ENCODE measurements around the gene PWWP2A.
"Not testable (repeated sequence)": the region's sequence is repeated elsewhere in the genome, so short reads cannot be mapped to it uniquely, and the experiment has no call there.

Gene PWWP2A

DNA sequence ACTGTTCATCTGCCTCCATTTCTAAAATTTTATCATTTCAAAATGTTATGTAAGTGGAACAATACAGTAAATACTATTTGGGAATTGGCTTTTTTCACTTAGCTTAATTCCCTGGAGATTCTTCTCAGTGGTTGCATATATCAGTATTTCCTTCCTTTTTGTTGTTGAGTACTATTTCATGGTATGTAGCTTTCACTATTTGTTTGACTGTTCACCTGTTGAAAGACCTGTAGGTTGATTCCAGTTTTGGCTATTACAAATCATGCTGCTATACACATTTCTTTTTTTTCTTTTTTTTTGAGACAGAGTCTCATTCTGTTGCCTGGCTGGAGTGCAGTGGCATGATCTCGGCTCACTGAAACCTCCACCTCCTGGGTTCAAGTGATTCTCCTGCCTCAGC is 33.0 kb upstream of the PWWP2A start:
- no peak for DNase-seq (ENCODE audit: low read depth)
- no peak overlapping the region for H3K4me3 ChIP-seq (ENCODE audit: control insufficient read depth, low read depth, low read length)
- TF ChIP-seq, protein P1, sequence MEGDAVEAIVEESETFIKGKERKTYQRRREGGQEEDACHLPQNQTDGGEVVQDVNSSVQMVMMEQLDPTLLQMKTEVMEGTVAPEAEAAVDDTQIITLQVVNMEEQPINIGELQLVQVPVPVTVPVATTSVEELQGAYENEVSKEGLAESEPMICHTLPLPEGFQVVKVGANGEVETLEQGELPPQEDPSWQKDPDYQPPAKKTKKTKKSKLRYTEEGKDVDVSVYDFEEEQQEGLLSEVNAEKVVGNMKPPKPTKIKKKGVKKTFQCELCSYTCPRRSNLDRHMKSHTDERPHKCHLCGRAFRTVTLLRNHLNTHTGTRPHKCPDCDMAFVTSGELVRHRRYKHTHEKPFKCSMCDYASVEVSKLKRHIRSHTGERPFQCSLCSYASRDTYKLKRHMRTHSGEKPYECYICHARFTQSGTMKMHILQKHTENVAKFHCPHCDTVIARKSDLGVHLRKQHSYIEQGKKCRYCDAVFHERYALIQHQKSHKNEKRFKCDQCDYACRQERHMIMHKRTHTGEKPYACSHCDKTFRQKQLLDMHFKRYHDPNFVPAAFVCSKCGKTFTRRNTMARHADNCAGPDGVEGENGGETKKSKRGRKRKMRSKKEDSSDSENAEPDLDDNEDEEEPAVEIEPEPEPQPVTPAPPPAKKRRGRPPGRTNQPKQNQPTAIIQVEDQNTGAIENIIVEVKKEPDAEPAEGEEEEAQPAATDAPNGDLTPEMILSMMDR (IDR thresholded peaks at IDR 0.05; ENCODE audit: control insufficient read depth, insufficient read depth, low read depth, low read length, missing control alignments), result no peak

DNA sequence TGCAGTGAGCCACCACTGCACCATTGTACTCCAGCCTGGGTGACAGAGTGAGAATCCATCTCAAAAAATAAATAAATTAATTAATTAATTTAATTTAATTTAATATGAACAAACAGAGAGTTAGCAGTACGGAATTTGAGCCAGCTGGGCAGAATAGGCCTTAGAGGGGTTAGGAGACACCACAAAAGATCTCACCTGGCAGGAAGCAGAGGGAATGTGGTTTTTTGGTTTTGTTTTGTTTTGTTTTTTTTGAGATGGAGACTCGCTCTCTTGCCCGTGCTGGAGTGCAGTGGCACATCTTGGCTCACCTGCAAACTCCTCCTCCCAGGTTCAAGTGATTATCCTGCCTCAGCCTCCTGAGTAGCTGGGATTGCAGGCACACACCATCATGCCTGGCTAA is 31.8 kb upstream of the PWWP2A start:
- TF ChIP-seq, protein P1 (IDR thresholded peaks at IDR 0.05; ENCODE audit: control insufficient read depth, insufficient read depth, low read depth, low read length, missing control alignments), result no peak
- DNase-seq (ENCODE audit: low read depth), result no peak
- H3K4me3 ChIP-seq (ENCODE audit: control insufficient read depth, low read depth, low read length), result no peak overlapping the region

DNA sequence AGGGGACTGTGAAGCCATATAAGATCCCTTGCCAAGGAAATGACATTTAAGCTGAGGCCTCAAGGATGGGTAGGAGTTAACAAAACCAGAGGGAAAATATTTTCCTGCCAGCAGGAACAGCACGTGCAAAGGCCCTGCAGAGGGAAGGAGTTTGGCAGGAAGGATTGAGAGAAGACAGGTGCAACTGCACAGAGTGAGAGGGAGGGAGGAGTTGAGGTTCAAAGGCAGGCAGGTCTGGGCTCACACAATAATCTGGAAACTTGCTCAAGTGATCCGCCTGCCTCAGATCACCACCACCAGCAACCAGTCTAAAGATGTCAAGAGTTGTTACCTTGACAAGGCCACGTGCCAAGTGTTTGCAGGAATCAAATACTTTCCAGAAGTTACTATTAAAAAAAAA is 31.1 kb upstream of the PWWP2A start:
- H3K4me3 ChIP-seq (ENCODE audit: control insufficient read depth, low read depth, low read length), result no peak overlapping the region
- TF ChIP-seq, protein P1 (IDR thresholded peaks at IDR 0.05; ENCODE audit: control insufficient read depth, insufficient read depth, low read depth, low read length, missing control alignments), result no peak
- no peak for DNase-seq (ENCODE audit: low read depth)

DNA sequence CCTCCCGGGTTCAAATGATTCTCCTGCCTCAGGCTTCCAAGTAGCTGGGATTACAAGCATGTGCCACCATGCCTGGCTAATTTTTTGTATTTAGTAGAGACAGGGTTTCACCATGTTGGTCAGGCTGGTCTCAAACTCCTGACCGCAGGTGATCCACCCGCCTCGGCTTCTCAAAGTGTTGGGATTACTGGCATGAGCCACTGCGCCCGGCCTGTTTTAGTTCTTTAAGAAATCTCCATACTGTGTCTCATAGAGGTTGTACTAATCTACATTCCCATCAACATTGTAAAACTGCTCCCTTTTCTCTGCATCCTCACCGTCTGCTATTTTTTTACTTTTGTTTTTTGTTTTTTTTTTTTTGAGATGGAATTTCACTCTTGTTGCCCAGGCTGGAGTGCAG is 25.2 kb upstream of the PWWP2A start:
- H3K4me3 ChIP-seq (ENCODE audit: control insufficient read depth, low read depth, low read length); DNase-seq (ENCODE audit: low read depth): not testable (repeated sequence)

DNA sequence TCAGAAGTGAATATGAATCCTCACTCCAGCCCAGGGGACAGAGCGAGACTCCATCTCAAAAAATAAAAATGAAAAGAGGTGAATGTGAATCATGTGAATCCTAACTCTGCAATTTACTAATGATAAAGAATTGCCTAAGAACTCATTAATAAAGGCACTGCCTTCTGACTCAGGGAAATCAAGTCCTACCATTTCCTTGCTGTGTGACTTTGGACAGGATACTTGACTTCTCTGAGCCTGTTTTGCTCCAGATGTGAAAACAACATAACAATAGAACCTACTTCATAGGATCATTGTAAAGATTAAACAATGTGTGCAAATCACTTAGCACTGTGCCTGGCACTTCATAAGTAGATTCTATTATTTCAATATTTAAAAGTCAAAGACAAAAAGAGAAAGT is 15.1 kb upstream of the PWWP2A start:
- no peak overlapping the region for H3K4me3 ChIP-seq (ENCODE audit: control insufficient read depth, low read depth, low read length)
- TF ChIP-seq, protein P1 (IDR thresholded peaks at IDR 0.05; ENCODE audit: control insufficient read depth, insufficient read depth, low read depth, low read length, missing control alignments), result no peak
- DNase-seq (ENCODE audit: low read depth), result no peak

DNA sequence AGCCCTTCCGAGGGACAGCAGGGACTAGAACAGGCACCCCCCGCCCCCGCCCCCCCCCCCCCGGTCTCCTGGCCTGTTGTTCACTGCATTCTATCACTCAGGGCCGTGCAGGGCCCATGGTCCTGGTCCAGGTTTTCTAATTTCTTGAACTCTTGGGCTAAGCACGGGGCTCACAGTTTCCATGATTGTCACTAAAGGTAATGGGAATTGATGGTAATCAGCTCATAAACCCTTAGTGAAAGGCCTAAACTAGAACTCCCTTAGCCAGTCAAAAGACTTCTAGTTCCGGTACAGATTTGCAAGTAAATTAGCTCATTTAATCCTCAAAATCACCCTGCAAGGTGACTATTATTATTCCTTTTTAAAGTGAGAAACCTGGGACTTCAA is 14.7 kb upstream of the PWWP2A start:
- H3K4me3 ChIP-seq (ENCODE audit: control insufficient read depth, low read depth, low read length), result no peak overlapping the region
- DNase-seq (ENCODE audit: low read depth), result no peak
- TF ChIP-seq, protein P1 (IDR thresholded peaks at IDR 0.05; ENCODE audit: control insufficient read depth, insufficient read depth, low read depth, low read length, missing control alignments), result no peak

DNA sequence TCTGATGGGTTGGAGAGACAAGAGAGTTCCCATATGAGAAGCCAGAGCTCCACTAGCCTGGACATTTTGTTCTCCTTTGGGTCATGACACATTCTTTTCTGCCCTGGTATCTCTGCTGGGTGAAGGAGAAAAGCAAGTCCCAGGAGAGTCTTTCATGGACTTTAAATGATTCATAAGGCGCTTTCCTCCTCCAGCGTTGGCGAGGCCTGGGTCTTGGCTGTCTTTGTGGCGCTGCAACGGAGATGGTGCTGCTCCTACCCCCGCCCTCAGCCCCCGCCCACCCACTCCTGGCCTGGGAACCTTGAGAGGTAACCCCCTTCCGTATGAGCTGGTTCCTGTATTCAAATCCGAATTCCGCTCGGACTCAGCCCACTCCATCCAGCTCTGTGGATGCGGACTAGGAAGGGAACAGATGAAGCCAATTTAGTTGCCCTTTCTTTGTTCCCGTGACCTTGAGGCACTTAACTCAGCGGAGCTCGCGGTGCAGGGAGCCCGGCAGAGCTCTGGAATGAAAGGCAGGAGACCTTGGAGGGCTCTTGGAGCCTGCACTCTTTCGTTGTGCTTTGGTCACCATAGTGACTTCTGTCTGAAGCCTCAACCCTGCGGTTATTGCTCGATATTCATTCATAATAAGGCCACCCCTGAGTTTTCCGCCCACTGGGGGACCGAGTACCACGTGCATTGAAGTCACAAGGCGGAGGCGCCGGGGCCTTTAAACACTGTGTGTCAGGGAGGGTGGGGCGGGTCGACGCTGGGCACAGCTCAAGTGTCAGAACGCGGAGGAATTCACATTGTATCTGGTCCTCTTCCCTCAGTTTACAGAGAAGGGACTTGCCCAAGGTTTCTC is 14.0 kb upstream of the PWWP2A start:
- no peak for DNase-seq (ENCODE audit: low read depth)
- H3K4me3 ChIP-seq (ENCODE audit: control insufficient read depth, low read depth, low read length), result no peak overlapping the region
- TF ChIP-seq, protein P1 (IDR thresholded peaks at IDR 0.05; ENCODE audit: control insufficient read depth, insufficient read depth, low read depth, low read length, missing control alignments), result no peak
